Ovary (tissue), 3 donors: ENCODE measurements around the gene SLAIN1.

ENCODE experiments used
- POLR2A ChIP-seq: fragments of 450-650 bp; IDR thresholded peaks from one replicate; pipeline ENCODE4 v1.6.1; 2017; ENCODE audit warnings: antibody characterized with exemption, mild to moderate bottlenecking, moderate library complexity
- TF ChIP-seq, protein P1 (sequence below), 3 donors: fragments of 450-650 bp in 2 of 3; fragments of 200-600 bp in 1 of 3; IDR thresholded peaks; one replicate each; pipeline versions ENCODE4 v1.5.1 to v1.8.0; 2016 to 2022; ENCODE audit warnings: antibody characterized with exemption in 3 of 3, mild to moderate bottlenecking in 1 of 3
- donor health status: DM: no; HTN: no; CAD: no.

DNA sequence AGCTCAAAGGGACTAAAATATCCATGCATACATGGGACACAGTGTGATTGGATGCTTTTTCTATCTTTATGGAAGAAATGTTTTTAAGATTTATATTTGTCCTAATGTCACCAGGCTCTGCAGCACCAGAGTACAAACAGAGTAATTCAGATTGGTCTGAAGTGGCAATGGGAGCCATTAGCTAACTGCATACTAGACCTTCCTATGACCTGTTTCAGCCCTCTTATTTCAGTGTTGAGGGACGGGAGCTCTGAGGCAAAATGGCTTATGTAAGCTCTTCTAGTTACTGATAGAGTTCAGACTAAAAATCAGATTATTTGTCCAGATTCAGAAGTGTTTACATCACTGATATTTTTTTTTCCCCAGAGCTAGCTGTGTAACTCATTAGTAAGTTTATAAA is 4.9 kb downstream of the SLAIN1 start:
- TF ChIP-seq, protein P1, sequence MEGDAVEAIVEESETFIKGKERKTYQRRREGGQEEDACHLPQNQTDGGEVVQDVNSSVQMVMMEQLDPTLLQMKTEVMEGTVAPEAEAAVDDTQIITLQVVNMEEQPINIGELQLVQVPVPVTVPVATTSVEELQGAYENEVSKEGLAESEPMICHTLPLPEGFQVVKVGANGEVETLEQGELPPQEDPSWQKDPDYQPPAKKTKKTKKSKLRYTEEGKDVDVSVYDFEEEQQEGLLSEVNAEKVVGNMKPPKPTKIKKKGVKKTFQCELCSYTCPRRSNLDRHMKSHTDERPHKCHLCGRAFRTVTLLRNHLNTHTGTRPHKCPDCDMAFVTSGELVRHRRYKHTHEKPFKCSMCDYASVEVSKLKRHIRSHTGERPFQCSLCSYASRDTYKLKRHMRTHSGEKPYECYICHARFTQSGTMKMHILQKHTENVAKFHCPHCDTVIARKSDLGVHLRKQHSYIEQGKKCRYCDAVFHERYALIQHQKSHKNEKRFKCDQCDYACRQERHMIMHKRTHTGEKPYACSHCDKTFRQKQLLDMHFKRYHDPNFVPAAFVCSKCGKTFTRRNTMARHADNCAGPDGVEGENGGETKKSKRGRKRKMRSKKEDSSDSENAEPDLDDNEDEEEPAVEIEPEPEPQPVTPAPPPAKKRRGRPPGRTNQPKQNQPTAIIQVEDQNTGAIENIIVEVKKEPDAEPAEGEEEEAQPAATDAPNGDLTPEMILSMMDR (IDR thresholded peaks at IDR 0.05) = no peak
- TF ChIP-seq POLR2A = no peak
